Activated T-helper 9 cell treated with anti-CD3 and anti-CD28 coated beads, Interleukin-2, amount 50 U/mL, for 16 hours (primary cell): ENCODE data around the gene MORN2.
"Not testable (repeated sequence)": the region's sequence is repeated elsewhere in the genome, so short reads cannot be mapped to it uniquely, and the experiment has no call there.

ENCODE experiments used
- DNase-seq: peaks from one replicate; pipeline ENCODE4 v3.0.0-alpha.2; 2020; ENCODE audit warnings: low read depth

MORN2 gene

GRCh38 chr2:38875576-38876367 lies at the start of gene MORN2, which contains the start of gene DHX57:
Gene MORN2, plus strand, starts transcription at chr2:38875976.
Gene DHX57, minus strand, starts transcription at chr2:38875934. Its CDS starts 7,529 bp downstream, at chr2:38868405.
- DNase-seq = peak; percentile 67

GRCh38 chr2:38827539-38828145 lies 48.1 kb upstream of the MORN2 start:
- not testable (repeated sequence) for DNase-seq

GRCh38 chr2:38828460-38828859 lies 47.3 kb upstream of the MORN2 start:
- DNase-seq = no peak

GRCh38 chr2:38829971-38830370 lies 45.8 kb upstream of the MORN2 start:
- DNase-seq = no peak

GRCh38 chr2:38830526-38831159 lies 45.1 kb upstream of the MORN2 start:
- no peak for DNase-seq

GRCh38 chr2:38835015-38835601 lies 40.7 kb upstream of the MORN2 start:
- no peak for DNase-seq

GRCh38 chr2:38835990-38836389 lies 39.8 kb upstream of the MORN2 start:
- no peak for DNase-seq

GRCh38 chr2:38836791-38837190 lies 39.0 kb upstream of the MORN2 start:
- DNase-seq = no peak

GRCh38 chr2:38850045-38850444 lies 25.7 kb upstream of the MORN2 start:
- no peak for DNase-seq

- no peak for DNase-seq
Observed at GRCh38 chr2:38856165-38856564, 19.6 kb upstream of the MORN2 start.

- DNase-seq = no peak
Observed at GRCh38 chr2:38862476-38862875, 13.3 kb upstream of the MORN2 start.

- DNase-seq = no peak
Observed at GRCh38 chr2:38863061-38863695, 12.6 kb upstream of the MORN2 start.

GRCh38 chr2:38866773-38867443 lies 8.9 kb upstream of the MORN2 start:
- DNase-seq = no peak

GRCh38 chr2:38871432-38871831 lies 4.3 kb upstream of the MORN2 start:
- no peak for DNase-seq

GRCh38 chr2:38873763-38874162 lies 2.0 kb upstream of the MORN2 start:
- no peak for DNase-seq

- no peak for DNase-seq
Observed at GRCh38 chr2:38875227-38875575, 575 bp upstream of the MORN2 start.

GRCh38 chr2:38876407-38876806 lies 631 bp downstream of the MORN2 start:
- DNase-seq = no peak

- no peak for DNase-seq
Observed at GRCh38 chr2:38886063-38886462, 10.3 kb downstream of the MORN2 start.

- no peak for DNase-seq
Observed at GRCh38 chr2:38887347-38887746, 11.6 kb downstream of the MORN2 start.

GRCh38 chr2:38887902-38888554 lies 12.3 kb downstream of the MORN2 start:
- DNase-seq = no peak

GRCh38 chr2:38889045-38889444 lies 13.3 kb downstream of the MORN2 start:
- DNase-seq = no peak
